Endothelial cell of umbilical vein (primary cell): ENCODE measurements around the gene TRIM39. TPM values are rescaled to one million over a fixed set of nuclear protein-coding genes. Genes with fewer than 3 reads are reported as not detected.

Experiments
- BruUV-seq: library from RNA; stranded (reverse); fragments of 400-500 nt; replicated peaks from 2 replicates; lab custom pipeline; 2021; lab: Mats Ljungman, UMichigan
- CTCF ChIA-PET: fragments of 300-600, 350-600 bp; sonication (Branson Sonifier 250); formaldehyde crosslinking; loops from one replicate; lab custom pipeline; 2021; ENCODE audit warnings: antibody characterized with exemption, inconsistent platforms; lab: Charles Lee
- POLR2A ChIA-PET: fragments of 300-600, 350-600 bp; sonication (Branson Sonifier 250); formaldehyde crosslinking; loops from one replicate; lab custom pipeline; 2021; ENCODE audit warnings: antibody characterized with exemption, inconsistent platforms; lab: Charles Lee
- DNase-seq: peaks from one replicate; pipeline ENCODE4 v3.0.0-alpha.2; 2011; ENCODE audit warnings: low read depth, low spot score
- FAIRE-seq: peaks from 2 replicates; lab custom pipeline; 2011; peaks lifted over from hg19 to GRCh38; lab: Jason Lieb, UNC
- H2AFZ ChIP-seq: 2 replicates; pipeline ENCODE4 v1.6.0; 2012; ENCODE audit warnings: low read depth, low read length, control low read depth, inconsistent platforms
- H3K27ac ChIP-seq: 2 replicates; pipeline ENCODE4 v1.5.1; 2011; ENCODE audit warnings: low read depth, mild to moderate bottlenecking, control low read depth, low read length, moderate library complexity; ENCODE audit not compliant: insufficient read depth
- H3K27me3 ChIP-seq, 2 experiments: 2 replicates each; pipeline versions ENCODE4 v1.6.0 to v1.6.1; 2011; ENCODE audit warnings: low read length in 2 of 2, mixed read lengths in 1 of 2; ENCODE audit not compliant: control insufficient read depth in 2 of 2, insufficient read depth in 2 of 2
- H3K36me3 ChIP-seq, 2 experiments: 2 replicates in 1 of 2; 3 replicates in 1 of 2; pipeline ENCODE4 v1.5.1; 2011; ENCODE audit warnings: low read length in 2 of 2, mild to moderate bottlenecking in 1 of 2, moderate library complexity in 1 of 2; ENCODE audit not compliant: control insufficient read depth in 2 of 2, insufficient read depth in 2 of 2; ENCODE audit errors: extremely low read depth in 1 of 2
- H3K4me1 ChIP-seq: 3 replicates; pipeline ENCODE4 v1.5.1; 2011; ENCODE audit warnings: mild to moderate bottlenecking, low read length; ENCODE audit not compliant: control insufficient read depth, insufficient read depth; ENCODE audit errors: extremely low read depth
- H3K4me2 ChIP-seq: 2 replicates; pipeline ENCODE4 v1.6.1; 2011; ENCODE audit warnings: low read length, control low read depth, mixed read lengths; ENCODE audit not compliant: insufficient read depth
- H3K4me3 ChIP-seq, 3 experiments: fragments of 200-600 bp in 1 of 3; sonication (generic), shearing (Covaris generic) in 1 of 3; replicated peaks in 1 of 3; 2 replicates each; pipeline ENCODE4 v1.5.1; 2011 to 2016; ENCODE audit warnings: control low read depth in 3 of 3, low read length in 3 of 3, mild to moderate bottlenecking in 2 of 3, inconsistent platforms in 1 of 3, low read depth in 1 of 3, moderate library complexity in 1 of 3; ENCODE audit not compliant: insufficient read depth in 1 of 3
- H3K79me2 ChIP-seq: 2 replicates; pipeline ENCODE4 v1.6.0; 2012; ENCODE audit warnings: low read length, inconsistent platforms; ENCODE audit not compliant: control insufficient read depth, insufficient read depth
- H3K9ac ChIP-seq: replicated peaks from 2 replicates; pipeline ENCODE3; 2011; ENCODE audit warnings: low read length, control low read depth; ENCODE audit not compliant: insufficient read depth; ENCODE audit errors: extremely low read depth
- H3K9me1 ChIP-seq: replicated peaks from 3 replicates; pipeline ENCODE4 v1.6.0; 2011; ENCODE audit warnings: mild to moderate bottlenecking, low read length; ENCODE audit not compliant: control insufficient read depth, insufficient read depth; ENCODE audit errors: extremely low read depth
- H3K9me3 ChIP-seq: replicated peaks from 2 replicates; pipeline ENCODE4 v1.5.1; 2012; ENCODE audit warnings: low read length, inconsistent platforms; ENCODE audit not compliant: control insufficient read depth, insufficient read depth
- H4K20me1 ChIP-seq: replicated peaks from 2 replicates; pipeline ENCODE3; 2011; ENCODE audit warnings: mild to moderate bottlenecking, low read length; ENCODE audit not compliant: control insufficient read depth, insufficient read depth; ENCODE audit errors: extremely low read depth
- CTCF ChIP-seq, 2 donors: IDR thresholded peaks; 1 replicate in 1 of 2; 2 replicates in 1 of 2; pipeline ENCODE4 v1.5.1; 2011; ENCODE audit warnings: low read length in 2 of 2, mild to moderate bottlenecking in 2 of 2, moderate library complexity in 2 of 2, control low read depth in 1 of 2, inconsistent platforms in 1 of 2, low read depth in 1 of 2; ENCODE audit not compliant: insufficient read depth in 1 of 2; ENCODE audit errors: extremely low read depth in 1 of 2
- EZH2 ChIP-seq: IDR thresholded peaks from 2 replicates; pipeline ENCODE4 v1.6.1; 2012; ENCODE audit warnings: borderline replicate concordance, low read depth, mild to moderate bottlenecking, moderate library complexity, low read length, inconsistent platforms; ENCODE audit not compliant: severe bottlenecking
- FOS ChIP-seq: IDR thresholded peaks from 2 replicates; pipeline ENCODE4 v1.6.1; 2011; ENCODE audit warnings: mild to moderate bottlenecking, low read length, moderate library complexity, borderline replicate concordance; ENCODE audit not compliant: insufficient read depth
- GATA2 ChIP-seq: IDR thresholded peaks from 2 replicates; pipeline ENCODE4 v1.7.0; 2011; ENCODE audit warnings: low read depth, mild to moderate bottlenecking, moderate library complexity, mixed read lengths, low read length; ENCODE audit not compliant: insufficient read length, insufficient read depth
- JUN ChIP-seq: IDR thresholded peaks from 2 replicates; pipeline ENCODE4 v1.6.1; 2011; ENCODE audit warnings: borderline replicate concordance, low read depth; ENCODE audit not compliant: insufficient read length, insufficient read depth
- MAX ChIP-seq: IDR thresholded peaks from 2 replicates; pipeline ENCODE4 v1.6.1; 2011; ENCODE audit not compliant: insufficient read depth, insufficient read length
- MYC ChIP-seq: IDR thresholded peaks from one replicate; pipeline ENCODE4 v1.6.1; 2011; ENCODE audit warnings: mild to moderate bottlenecking, low read depth, low read length
- POLR2A ChIP-seq: IDR thresholded peaks from 2 replicates; pipeline ENCODE4 v1.6.1; 2012; ENCODE audit warnings: low read depth, mild to moderate bottlenecking, control low read depth, low read length
- POLR2AphosphoS5 ChIP-seq: IDR thresholded peaks from 2 replicates; pipeline ENCODE4 v1.6.1; 2012; ENCODE audit warnings: low read depth, mild to moderate bottlenecking, control low read depth, low read length, moderate library complexity; ENCODE audit not compliant: insufficient read depth
- dilution Hi-C: fragments of 300-500 bp; cut with MboI; formaldehyde crosslinking; loops from one replicate; pipeline ENCODE4 v1.15.0; 2019; ENCODE audit warnings: low sequenced_read_pairs; ENCODE audit not compliant: extremely low pct_ligation_motif_present
- intact Hi-C: fragments of 100-400 bp; cut with micrococcal nuclease; formaldehyde crosslinking; loops from one replicate; pipeline ENCODE4 v1.10.0; 2022
- polyA plus RNA-seq, 4 experiments: library from polyadenylated mRNA; depleted of rRNA in 3 of 4; stranded (reverse) in 3 of 4; unstranded in 1 of 4; fragments of >200 nt; gene quantifications; 2 replicates each; pipeline versions ENCODE4 v1.2.1 to v1.2.3, GENCODE V29; 2011 to 2012; ENCODE audit warnings: missing spikeins in 1 of 4
- total RNA-seq: library from RNA; stranded (reverse); gene quantifications from 2 replicates; pipeline ENCODE4 v1.2.3, GENCODE V29; 2021

The TRIM39 gene
- total and polyA plus RNA-seq, 2 donors (not counting 3 experiments of a cell fraction or from before 2014, with no cell fraction given), result 5.6 to 13.1 TPM

GRCh38 chr6:30344191-30344867, 17.6 kb downstream of the TRIM39 start:
- Histone ChIP-seq H3K36me3 (peaks cover 0 to 10% of the 10 kb centered on the region in 2 experiments), H3K9ac (no peak overlapping the region), H3K27me3 (no peaks in the 10 kb centered on the region), H3K27ac (no peak overlapping the region), H3K4me2 (peak overlapping the region; percentile 60), H4K20me1 (no peaks in the 10 kb centered on the region), H2AFZ (peak overlapping the region; percentile 84), H3K9me3 (no peaks in the 10 kb centered on the region), H3K4me1 (peaks cover 7% of the 10 kb centered on the region), H3K79me2 (no peaks in the 10 kb centered on the region), H3K9me1 (no peaks in the 10 kb centered on the region), H3K4me3 (no peak overlapping the region)
- TF ChIP-seq EZH2 (no peak), CTCF (IDR thresholded peaks at IDR 0.05; ENCODE audit: extremely low read depth in 1 of 2, insufficient read depth in 1 of 2, low read depth in 1 of 2, low read length in 2 of 2) (no peak), MAX (no peak), JUN (no peak), POLR2A (no peak), MYC (no peak), FOS (no peak), GATA2 (no peak), POLR2AphosphoS5 (no peak)
- FAIRE-seq (no peak), DNase-seq (no peak)
- ChIA-PET CTCF (no interaction called here), POLR2A (no interaction called here)
- BruUV-seq, result no TSS peak
- dilution Hi-C loops (no loop called here), intact Hi-C loops (no loop called here)
